GM18508 (cell line): ENCODE data around the gene VRK2.
"Not testable (repeated sequence)": the region's sequence is repeated elsewhere in the genome, so short reads cannot be mapped to it uniquely, and the experiment has no call there.

Experiments used
- ATAC-seq: cut with Tn5 transposase; IDR thresholded peaks from one replicate; pipeline ENCODE4 v1.9.1; 2021; ENCODE audit warnings: moderate number of reproducible peaks; ENCODE audit not compliant: insufficient read depth, unreplicated experiment

Gene VRK2

GRCh38 chr2:58156780-58157179 is 110.2 kb downstream of the VRK2 start:
- ATAC-seq = no peak

DNA sequence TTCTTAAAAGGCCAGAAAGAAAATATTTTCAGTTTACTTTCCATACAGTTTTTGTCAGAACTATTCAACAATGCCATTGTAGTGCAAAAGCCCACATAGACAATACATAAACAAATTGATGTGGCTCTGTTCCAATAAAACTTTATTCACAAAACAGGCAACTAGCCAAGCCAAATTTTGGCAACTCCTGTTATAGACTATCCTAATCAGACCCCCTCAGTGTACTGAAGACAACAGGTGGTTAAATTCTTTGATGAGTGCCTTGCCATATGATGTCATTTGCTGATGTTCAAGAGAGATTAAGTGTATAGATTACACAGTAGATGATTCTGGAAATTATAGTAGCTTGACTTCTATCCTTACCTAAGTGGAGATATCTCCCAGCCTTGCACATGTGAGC is 111.1 kb downstream of the VRK2 start:
- ATAC-seq = no peak

GRCh38 chr2:58158481-58158880 is 111.9 kb downstream of the VRK2 start:
- ATAC-seq = no peak

DNA sequence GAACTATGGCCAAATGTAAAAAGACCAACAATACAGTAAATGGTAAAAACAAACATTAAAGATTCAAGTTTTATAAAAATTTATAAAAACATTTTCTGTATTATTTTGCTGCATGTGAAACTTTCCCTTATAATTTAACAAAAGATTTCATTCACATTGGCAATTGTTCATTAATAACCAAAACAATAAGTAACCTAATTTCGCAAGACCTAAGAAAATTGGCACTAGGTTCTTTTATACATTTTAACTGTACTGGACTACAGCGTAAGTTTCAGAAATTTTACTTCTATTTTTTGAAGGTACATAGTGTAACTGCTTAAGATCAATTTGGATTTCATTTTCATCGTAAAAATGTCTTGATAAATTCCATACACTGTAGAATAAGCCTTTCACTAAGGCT is 117.3 kb downstream of the VRK2 start:
- ATAC-seq = no peak

DNA sequence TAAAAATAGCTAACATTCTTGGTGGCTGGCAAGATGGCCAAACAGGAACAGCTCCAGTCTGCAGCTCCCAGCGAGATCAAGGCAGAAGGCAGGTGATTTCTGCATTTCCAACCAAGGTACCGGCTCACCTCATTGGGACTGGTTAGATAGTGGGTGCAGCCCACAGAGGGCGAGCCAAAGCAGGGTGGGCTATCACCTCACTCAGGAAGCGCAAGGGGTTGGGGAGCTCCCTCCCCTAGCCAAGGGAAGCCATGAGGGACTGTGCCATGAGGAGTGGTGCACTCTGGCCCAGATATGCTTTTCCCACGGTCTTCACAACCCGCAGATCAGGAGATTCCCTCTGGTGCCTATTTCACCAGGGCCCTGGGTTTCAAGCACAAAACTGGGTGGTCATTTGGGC is 121.5 kb downstream of the VRK2 start:
- not testable (repeated sequence) for ATAC-seq

- not testable (repeated sequence) for ATAC-seq
These were observed 123.2 kb downstream of the VRK2 start for GRCh38 chr2:58169845-58170244.

GRCh38 chr2:58170334-58170933 is 123.8 kb downstream of the VRK2 start:
- not testable (repeated sequence) for ATAC-seq

DNA sequence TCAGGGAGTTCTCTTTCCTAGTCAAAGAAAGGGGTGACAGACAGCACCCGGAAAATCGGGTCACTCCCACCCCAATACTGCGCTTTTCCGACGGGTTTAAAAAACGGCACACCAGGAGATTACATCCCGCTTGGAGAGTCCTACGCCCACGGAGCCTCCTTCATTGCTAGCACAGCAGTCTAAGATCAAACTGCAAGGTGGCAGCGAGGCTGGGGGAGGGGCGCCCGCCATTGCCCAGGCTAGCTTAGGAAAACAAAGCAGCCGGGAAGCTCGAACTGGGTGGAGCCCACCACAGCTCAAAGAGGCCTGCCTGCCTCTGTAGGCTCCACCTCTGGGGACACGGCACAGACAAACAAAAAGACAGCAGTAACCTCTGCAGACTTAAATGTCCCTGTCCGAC is 125.2 kb downstream of the VRK2 start:
- ATAC-seq = not testable (repeated sequence)

DNA sequence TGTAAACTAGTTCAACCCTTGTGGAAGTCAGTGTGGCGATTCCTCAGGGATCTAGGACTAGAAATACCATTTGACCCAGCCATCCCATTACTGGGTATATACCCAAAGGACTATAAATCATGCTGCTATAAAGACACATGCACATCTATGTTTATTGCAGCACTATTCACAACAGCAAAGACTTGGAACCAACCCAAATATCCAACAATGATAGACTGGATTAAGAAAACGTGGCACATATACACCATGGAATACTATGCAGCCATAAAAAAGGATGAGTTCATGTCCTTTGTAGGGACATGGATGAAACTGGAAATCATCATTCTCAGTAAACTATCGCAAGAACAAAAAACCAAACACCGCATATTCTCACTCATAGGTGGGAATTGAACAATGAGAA is 130.6 kb downstream of the VRK2 start:
- not testable (repeated sequence) for ATAC-seq

- ATAC-seq = not testable (repeated sequence)
These were observed 133.6 kb downstream of the VRK2 start for GRCh38 chr2:58180175-58180574.

DNA sequence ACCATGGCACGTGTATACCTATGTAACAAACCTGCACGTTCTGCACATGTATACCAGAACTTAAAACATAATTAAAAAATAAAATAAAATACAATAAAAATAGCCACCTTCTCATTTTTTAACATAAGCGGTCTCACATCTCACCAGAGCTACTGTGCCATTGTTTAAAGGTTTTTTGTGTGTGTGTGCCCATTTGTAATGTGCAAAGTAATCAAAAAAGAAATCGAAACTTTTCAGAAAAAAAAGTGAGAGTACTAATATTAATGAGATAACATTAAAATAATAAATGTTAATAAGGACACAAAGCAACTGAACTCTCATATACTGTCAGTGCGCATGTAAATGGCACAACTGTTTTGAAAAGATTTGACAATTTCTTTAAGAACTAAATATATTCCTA is 134.0 kb downstream of the VRK2 start:
- ATAC-seq = no peak

- no peak for ATAC-seq
These were observed 135.9 kb downstream of the VRK2 start for GRCh38 chr2:58182527-58182926.

- no peak for ATAC-seq
These were observed 139.9 kb downstream of the VRK2 start for GRCh38 chr2:58186501-58186900.

DNA sequence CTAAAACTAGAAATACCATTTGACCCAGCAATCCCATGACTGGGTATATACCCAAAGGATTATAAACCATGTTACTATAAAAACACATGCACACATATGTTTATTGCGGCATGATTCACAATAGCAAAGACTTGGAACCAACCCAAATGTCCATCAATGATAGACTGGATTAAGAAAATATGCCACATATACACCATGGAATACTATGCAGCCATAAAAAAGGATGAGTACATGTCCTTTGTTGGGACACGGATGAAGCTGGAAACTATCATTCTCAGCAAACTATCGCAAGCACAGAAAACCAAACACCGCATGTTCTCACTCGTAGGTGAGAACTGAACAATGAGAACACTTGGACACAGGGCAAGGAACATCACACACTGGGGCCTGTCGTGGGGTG is 140.4 kb downstream of the VRK2 start:
- not testable (repeated sequence) for ATAC-seq

GRCh38 chr2:58194458-58194857 is 147.9 kb downstream of the VRK2 start:
- no peak for ATAC-seq

DNA sequence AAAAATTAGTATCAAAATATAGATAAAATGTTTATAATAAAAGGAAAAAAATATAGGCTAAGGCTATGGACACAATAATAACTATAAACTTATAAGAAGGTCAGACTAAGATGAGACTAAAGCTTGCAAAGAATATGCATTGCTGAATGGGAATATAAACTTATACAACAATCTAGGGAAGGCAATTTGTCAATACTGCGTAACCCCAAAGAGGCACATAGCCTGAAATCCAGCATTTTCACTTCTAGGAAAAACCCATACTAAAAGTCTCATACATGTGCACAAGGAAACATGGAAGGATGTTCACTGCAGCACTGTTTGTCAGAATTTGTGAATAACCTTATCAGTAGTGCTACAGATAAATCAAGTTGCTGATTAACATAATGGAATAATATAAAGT is 149.1 kb downstream of the VRK2 start:
- no peak for ATAC-seq

DNA sequence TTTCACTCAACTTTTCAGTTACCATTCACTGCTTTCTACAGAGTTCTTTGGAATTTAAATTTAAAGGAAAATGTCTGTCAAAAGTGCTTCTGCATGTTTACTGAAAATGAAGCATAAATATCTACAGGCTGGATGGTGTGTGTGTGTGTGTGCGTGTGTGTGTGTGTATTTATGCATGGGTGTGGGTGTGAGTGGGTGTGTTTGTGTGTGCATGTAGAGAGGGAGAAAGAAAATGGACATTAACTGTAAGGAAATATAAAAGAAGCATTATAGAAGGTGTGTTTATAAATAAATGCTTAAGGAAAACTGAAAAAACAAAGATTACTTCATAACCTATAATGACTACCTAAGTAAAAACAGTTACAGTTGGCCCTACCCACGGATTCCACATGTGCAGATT is 151.3 kb downstream of the VRK2 start:
- ATAC-seq = no peak

- ATAC-seq = no peak
These were observed 155.8 kb downstream of the VRK2 start for GRCh38 chr2:58202404-58202803.

GRCh38 chr2:58203018-58203417 is 156.4 kb downstream of the VRK2 start:
- ATAC-seq = no peak

DNA sequence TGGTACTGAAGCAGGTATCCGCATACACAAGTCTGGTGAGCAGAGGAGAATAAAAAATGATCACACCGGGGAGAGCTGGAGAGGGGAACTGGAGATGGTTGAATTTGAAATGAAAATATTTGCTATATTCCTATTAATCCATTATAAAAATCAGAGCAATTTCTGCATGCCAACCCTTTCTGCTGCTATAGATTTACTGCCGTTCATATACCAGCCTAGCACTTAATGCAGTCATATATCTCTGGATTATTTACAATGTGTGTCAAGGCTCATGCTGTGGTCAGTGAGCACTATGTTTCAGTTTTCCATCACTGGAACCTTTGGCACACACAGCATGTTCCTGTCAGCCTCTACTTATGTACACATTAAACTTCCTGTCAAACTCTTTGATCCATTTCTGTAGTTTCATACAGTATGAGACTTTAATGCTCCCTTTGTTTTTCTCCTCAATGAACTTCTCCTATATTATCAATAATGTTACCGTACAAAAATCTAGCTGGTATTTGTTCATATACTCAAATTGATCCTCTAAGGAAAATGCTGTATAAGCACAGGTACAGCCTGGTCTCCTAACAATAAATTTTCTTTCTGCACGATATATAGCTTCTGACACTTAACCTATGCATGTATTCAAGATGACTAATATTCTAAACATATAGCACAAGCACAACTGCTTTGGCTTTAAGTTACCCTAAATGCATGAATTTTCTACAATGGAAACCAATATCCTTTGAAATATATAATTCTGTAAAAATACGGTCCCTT is 157.8 kb downstream of the VRK2 start:
- no peak for ATAC-seq

- no peak for ATAC-seq
These were observed 160.2 kb downstream of the VRK2 start for GRCh38 chr2:58206785-58207184.

DNA sequence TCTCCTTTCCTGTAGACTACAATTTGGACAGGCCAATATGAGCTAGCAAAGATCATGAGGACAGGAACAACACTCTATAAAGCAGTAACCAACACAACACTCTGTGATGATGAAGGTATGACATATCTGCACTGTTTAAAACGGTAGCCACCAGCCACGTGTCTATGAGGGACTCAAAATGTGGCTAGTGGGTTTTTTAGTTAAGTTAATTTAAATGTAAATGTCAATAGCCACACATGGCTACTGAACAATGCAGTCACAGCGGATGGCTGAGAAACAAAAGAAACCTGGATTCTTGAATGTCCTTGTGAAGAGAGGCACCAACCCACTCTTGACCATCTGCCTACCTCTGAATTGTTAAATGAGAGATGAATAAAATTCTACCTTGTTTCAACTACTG is 160.6 kb downstream of the VRK2 start:
- ATAC-seq = no peak
